IPS-NIHi11 (cell line): ENCODE results near the gene C10orf143.
"Not testable (repeated sequence)": the region's sequence is repeated elsewhere in the genome, so short reads cannot be mapped to it uniquely, and the experiment has no call there.

Experiments used
- DNase-seq: peaks from one replicate; pipeline ENCODE4 v3.0.0; 2012; ENCODE audit warnings: mixed read lengths, low spot score

C10orf143 gene

DNA sequence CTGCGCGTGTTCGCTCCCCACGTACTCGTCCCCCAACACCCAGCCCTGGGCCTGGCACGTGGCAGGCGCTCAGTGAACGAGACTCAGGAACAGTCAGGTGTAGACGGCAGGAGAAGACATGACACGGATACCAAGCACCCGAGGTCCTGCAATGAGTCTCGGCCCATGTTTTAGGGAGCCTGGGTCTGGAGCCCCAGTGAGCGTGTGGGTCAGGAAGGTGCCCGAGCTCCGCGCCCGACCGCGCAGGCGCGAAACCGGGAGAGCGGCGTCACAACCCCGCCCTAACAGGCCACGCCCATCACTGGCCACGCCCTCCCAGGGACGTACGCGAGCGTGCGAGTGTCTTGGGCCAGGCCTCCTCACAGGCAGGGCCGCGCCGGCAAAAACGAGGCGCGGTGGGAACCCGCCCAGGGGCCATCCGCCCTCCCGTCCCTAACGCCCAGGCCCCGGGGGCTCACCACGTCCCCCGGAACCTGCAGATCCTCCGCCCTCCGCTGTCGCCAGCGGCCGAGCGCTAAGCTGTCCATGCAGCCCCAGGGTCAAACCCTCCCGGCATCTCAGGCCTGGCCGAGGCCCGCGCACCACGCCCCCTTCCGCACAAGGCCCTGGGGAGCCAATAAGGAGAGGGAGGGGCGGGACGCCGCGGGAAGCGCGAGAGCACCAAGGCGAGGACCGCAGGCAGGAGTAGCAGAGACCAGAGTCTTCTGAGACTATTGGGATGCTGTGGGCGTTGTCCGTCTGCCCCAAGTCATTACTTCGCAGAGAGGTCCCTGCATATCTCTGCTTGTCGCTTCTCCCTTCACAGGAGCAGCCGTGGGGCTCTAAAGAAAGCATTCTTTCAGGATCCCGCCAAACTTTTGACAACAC is at the start of gene C10orf143:
C10orf143 (minus strand) TSS at position 585 of the 867 bp plus-strand sequence; CDS start at position 527, 58 bp downstream.
- peak; percentile 92 for DNase-seq

DNA sequence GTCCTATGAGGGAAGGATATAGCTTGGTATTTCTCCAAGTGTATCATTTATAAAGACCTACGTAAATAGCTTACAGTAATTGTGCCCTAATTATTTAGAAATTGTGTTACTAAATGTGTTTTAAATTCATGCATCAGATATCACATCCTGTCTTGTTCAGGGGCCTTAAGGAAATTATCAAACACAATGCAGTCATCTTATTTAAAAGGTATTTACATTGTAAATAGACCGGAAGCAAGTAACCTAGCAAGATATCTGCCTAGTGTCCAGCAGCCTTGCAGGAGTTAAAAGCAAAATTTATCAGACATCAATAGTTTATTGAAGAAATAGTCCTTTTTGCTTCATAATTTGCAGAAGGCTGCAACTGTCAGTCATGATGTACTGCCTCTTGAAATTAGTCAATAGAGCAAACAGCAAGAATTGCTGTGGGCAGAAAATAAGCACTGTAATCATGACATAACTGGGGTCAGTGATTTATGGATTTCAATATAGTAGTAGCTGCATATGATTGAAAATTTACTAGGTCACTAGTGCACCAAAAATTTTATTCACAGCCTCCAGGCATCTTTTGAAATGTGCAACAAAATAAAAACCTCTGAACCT is 48.7 kb upstream of the C10orf143 start:
- no peak for DNase-seq

DNA sequence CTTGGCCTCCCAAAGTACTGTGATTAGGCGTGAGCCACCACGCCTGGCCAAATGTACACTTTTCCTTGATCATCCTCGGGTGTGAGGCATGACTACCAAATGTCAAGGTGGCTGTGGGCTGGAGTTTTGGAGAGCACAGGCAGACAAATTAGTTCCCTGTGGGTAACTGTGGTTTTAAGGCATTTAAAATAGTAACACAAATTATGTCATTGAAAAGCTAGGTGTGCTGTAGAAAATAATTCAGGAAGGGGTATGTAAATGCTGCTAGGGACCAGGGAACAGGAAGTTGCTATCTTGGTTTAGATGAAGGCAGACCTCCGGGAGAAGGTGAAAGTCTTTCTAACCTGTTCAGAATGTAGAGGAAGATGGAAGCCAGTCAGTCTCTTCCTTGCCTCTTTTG is 35.4 kb upstream of the C10orf143 start:
- no peak for DNase-seq

DNA sequence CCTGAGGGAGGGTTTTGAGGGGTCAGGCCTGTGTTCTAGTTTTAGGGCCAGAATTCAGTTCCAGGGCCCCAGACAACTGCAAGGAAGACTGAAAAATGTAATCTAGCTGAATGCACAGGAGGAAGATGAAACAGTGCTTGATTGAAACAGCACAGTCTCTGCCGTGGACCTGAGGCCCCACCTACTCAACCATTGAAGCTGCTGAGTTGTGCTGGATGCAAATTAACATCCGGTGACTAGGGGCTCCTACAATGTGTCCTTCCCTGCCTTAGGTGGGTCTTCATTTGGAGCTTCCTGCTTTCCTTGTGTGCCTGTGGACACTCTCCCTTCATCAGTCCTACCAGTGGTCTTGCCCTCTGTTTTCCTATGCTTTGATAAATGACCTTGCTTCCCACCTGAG is 31.2 kb upstream of the C10orf143 start:
- no peak for DNase-seq

DNA sequence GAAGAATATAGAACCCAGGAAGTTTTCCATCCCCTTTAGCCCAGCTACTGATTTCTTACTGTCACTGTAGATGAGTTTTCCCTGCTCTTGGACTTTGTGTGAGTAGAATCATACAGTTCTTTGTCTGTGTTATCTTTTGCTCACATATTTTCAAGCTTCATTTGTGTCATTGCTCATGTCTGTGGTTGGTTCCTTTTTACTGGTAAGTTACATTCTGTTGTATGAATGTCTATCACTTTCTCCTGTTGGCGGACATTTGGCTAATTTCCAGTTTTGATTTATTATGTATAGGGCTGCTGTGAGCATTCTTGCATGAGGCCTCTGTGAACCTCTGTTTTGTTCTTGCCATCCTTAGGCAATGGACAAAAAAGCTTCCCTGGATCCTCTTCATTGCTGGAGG is 30.8 kb upstream of the C10orf143 start:
- DNase-seq = no peak

DNA sequence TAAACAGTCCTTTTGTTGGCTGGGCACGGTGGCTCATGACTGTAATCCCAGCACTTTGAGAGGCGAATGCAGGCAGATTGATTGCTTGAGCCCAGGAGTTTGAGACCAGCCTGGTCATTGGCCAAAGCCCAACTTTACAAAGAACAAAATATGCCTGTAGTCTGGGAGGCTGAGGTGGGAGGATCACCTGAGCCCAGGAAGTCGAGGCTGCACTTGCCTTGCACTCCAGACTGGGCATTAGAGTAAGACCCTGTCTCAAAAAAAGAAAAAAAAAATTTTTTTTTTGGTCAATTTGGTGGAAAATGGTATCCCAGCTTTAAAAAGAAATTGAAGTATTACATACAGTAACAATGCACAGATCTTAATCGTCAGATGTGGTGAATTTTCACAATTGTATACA is 30.4 kb upstream of the C10orf143 start:
- DNase-seq = no peak

DNA sequence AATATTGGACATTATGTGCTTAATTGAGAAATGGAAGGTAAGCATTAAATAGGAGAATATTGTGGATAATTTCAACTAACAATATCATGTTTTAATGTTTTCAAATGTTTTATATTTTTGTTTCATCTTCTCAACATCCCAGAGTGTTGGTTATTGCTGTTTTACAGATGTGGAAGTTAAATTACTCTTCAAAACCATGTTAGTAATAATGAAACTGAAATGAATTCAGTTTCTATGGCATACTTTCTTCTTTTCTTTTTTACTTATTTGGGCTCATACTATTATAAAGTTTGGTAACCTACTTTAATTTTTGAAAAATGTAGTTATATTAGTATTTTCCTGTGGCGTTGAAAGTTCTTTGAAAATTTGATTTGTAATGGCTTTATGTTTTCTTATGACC is 29.8 kb upstream of the C10orf143 start:
- DNase-seq = no peak

DNA sequence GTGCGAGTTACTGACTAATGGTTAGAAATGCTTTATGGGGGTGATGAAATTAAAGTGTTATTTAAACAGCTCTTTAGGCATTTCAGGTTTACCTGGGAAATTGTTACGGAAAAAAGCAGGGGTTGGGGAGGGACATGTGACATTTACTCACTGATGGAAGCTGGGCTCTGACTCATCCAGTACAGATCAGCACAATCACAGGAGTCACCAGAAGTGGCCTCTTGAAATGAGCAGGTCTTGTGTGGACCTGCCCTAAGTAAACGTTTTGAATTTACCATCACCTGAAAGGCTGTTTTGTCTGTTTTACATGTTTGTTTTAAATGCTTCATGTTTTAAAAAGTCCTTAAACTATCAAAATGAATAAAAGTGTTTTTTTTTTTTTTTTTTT is 27.8 kb upstream of the C10orf143 start:
- no peak for DNase-seq

DNA sequence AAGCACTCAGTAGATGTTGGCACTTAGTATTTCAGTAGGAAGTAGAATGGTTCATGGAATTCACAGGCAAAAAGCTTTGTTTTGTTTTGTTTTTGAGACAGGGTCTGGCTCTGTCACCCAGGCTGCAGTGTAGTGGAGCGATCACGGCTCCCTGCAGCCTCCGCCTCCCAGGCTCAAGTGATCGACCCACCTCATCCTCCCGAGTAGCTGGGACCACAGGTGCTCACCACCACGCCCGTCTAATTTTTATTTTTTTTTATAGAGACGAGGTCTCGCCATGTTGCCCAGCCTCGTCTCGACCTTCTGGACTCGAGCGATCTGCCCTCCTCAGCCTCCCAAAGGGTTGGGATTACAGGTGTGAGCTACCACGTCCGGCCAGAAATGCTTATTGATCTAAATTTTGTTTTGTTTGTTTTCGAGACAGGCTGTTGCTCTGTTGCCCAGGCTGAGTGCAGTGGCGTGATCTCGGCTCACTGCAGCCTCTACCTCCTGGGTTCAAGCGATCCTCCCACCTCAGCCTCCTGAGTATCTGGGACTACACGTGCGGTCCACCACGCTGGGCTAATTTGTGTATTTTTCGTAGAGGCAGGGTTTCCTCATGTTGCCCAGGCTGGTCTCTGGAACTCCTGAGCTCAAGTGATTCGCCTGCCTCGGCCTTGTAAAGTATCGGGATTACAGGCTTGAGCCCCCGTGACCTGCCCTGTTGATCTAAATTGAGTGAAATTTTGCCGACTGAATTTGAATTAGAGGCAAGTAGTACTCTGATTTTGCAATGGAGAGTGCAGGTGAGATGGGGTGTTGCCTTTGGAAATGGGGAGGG is 27.2 kb upstream of the C10orf143 start:
- DNase-seq = no peak

DNA sequence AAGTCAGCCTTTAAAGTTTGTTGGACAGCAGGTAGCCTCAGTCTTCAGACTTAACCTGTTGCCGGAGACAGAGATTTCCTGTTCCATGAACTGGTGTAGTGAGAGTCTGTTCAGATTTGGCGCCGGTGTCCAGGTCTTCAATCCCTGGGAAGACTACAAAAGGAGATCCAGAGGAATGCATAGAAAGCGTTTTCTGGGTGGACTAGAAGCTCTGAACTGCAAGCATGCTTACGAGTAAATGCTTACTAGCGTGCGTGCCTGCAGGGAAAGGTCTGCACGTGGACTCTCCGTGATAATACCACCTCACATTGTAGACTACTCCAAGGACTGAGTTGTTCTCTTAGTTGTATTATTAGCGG is 26.4 kb upstream of the C10orf143 start:
- DNase-seq = no peak

DNA sequence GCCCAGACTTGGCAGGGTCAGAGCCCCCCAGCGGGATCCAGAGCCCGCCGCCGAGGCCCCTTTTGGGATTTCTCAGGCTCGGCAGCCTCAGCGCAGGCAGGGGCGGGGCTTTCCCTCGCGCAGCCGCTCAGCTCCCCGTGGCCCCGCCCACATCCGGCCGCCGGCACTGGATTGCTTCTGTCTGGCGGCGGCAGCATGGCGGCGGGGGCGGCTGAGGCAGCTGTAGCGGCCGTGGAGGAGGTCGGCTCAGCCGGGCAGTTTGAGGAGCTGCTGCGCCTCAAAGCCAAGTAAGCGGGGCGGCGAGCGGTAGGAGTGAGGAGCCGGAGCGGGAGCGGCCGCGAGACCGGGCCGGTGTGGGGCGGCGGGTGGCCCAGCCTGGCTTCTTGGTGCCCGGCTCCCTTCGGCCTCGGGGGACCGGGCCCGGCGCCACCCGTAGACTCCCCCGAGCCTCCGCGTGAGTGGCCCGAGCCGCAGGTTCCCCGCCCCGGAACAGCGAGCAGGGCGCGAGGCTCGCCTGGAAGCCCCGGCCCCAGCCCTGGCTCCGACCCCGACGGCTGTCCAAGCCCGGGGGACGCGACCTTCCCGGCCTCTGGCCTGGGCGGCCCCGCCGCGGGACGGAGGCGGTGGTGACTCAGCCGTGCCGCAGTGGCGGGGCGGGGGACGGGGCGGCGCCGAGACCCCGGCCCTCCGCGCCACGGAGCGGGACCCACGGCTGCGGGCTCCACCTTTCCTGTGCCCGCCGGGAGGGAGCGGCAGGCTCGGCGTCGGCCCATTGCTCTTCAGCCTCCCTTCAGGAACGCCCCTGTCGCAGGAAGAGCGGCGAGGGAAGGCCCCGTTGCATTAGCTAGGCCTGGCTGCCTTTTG is 25.8 kb upstream of the C10orf143 start, which contains the start of gene GLRX3:
GLRX3 (plus strand) TSS at position 166 of the 864 bp plus-strand sequence; CDS start at position 196, 30 bp downstream.
- peak; percentile 98 for DNase-seq

DNA sequence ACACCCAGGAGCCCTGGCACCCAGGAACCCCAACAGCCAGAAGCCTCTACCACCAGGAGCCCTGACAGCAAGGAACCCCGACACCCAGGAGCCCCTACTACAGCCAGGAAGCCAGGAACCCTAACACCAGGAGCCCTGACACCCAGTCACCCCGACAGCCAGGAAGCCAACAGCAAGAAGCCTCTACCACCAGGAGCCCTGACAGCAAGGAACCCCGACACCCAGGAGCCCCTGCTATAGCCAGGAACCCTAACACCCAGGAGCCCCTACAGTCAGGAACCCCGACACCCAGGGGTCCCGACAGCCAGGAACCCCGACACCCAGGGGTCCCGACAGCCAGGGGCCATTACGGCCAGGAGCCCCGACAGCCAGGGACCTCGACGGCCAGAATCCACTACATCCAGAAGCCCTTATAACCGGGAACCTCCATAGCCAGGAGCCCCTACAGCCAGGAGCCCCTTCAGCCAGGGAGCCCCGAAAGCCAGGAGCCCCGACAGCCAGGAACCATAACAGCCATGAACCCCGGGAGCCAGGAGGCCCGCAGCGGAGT is 25.1 kb upstream of the C10orf143 start:
- DNase-seq = no peak

DNA sequence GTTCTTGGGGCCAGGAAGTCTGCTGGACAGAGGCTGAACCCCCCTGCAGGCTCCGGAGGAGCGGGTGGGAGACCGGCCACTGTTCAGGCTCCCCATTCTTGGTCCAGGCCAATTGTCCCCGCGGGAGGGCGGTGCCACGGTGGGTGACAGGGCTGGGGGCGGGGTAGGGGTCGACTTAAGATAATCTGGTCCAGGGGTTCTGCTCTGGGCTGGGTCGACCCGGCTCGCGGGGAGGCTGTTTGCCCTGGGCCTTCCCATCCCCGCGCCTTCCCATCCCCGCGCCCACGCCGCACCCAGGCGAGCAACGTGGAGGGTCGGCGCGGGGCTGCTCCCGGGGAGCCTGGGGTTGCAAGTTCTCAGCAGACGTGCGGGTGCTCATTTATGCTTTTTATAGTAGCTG is 18.3 kb upstream of the C10orf143 start:
- DNase-seq = no peak

DNA sequence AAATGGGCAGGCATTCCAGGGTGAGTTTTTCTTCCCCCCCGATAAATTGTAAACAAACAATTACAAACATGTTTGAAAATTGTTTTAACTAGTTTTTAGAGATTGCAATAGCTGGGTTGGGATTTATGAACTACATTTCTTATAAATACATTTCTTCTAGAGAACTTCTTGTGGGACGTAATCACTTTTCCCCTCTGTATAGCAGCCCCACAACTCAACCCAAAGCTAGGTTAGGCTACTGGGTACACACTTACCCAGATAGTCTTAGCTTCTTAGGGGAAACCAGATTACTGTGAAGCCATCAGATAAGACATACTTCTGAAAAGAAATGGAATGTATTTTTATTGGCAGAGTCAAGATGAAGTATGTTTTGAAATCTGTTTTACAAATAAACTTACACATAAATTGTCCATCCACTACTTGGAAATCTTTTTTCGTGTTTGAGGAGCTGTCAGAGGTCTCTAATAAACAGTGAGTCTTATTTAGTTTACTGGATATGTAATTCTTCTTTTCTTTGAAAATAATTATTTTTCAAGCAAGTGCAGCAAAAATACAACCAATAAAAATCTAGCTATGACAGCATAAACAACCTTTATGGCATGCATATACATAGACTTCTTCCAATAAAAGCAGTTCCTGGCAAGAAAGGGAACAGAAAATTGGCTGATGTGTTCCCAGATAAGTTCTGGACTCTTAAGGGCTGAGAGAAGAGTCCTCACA is 17.6 kb upstream of the C10orf143 start:
- DNase-seq = no peak

DNA sequence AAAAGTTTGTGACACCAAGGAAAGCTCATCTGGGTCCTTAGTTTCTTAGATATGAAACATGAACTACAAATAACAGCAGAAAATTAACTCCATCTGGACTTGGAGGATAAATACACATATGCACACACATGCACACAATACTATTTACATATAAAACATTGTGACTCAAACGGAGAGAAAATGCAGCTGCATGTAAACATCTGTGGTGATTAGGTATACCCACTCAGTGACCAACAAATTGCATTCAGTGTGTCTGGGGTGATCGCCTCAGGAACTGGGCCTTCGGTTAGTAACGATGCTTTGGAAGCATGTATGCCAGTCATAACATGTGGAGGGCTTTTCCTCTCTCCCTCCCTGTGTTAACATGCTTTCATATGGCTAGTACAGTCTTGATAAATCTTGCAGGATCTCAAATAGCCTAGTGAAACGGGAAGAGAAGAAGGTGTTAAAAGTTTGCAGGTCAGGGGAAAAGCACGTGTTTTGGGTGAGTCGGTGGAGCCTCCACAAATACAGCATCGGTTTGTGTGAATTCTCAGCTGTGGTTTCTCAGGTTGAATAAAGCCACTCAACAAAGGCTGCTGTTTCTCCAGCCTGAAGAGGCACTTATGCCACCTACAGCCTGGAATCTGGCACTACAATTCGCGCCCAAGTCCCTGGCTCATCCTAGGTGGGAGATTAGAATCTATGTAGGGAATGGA is 16.9 kb upstream of the C10orf143 start:
- DNase-seq = peak; percentile 85

DNA sequence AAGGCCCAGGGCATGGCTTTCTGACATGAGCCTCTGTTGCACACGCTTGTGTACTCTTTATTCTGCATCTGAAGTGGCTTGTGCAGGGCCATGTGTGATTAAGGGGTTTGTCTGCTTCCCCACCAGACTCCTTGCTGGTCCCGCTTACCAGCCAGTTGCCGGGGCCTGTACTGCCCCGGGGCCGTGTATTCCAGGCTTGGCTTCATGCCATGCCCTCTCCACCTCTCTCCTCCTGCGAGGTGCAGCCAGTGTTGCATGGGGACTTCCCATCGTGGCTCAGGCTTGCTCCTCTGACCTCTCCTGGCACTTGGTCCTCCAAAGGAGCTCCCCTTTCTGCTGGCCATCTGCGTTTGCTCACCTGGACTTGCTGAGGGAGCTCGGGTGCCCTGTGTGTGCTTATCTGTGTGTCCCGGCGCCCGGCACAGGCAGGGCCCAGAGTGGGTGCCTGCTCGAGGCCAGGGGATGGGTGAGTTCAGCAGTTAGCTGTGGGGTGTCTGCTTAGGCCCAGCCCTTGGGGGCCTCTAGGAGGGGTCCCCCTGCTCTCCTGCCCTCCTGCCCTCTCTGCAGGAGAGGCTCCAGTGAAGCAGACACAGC is 11.0 kb upstream of the C10orf143 start:
- no peak for DNase-seq

DNA sequence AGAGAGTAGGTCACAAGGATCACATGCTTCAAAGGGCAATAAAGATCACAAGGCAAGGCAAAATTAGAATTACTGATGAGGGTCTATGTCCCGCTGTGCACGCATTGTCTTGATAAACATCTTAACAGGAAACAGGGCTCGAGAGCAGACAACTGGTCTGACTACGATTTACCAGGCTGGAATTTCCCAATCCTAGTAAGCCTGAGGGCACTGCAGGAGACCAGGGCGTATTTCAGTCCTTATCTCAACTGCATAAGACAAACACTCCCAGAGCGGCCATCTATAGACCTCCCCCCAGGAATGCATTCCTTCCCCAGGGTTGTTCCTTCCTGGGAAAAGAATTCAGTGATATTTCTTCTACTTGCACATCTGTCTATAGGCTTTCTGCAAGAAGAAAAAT is 6.9 kb upstream of the C10orf143 start:
- not testable (repeated sequence) for DNase-seq

DNA sequence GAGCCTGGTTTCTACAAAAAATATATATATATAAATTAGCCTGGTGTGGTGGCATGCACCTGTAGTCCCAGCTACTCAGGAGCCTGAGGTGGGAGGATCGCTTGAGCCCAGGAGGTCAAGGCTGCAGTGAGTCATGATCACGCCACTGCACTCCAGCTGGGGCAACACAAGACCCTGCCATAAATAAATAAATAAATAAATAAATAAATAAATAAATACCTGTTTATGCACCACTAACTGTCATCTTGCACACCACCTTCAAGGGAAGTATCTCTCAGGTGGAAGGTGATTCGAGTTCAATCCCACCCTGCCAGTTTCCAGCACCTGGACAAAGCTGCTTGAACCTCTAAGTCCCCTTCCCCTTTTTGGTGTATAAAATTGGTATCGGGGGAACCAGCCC is 6.3 kb upstream of the C10orf143 start:
- DNase-seq = not testable (repeated sequence)

DNA sequence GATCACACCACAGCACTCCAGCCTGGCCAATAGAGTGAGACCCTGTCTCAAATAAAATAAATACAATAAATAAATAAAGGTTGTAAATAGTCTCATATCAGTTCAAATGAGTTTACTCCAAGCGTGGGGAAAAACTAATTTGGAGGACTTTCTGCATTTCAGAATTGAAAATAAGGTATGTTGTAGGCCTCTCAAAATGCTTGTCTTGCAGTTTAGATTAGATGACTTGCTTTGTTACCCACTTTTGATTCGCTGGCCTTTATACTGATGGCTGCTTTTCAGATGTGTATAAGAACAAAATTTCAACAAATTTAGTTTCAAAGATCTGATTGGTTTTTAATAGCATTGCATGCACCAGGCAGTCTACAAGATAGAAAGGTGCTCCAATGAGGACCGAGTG is 2.2 kb upstream of the C10orf143 start:
- DNase-seq = no peak

DNA sequence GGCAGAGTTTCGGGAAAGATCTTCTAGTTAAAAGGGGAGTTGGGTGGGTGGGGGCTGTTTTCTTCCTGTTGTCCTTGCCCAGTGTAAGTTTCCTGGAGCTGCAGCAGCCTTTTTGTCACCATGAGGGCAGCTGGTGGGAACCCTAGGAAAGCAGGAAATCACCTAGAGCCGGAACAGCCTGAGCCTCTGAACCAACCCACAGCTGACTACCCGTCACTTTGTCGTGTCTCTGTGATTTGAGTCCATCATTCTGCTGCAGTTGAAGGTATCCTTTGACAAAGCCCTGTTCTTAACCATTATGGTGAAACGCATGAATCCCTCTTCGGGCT is 1.2 kb upstream of the C10orf143 start:
- no peak for DNase-seq
